GM11168 (cell line): ENCODE results near the gene CSNK1A1L.

Source experiments
- in situ Hi-C: fragments of 300-500 bp; cut with MboI; formaldehyde crosslinking; loops from one replicate; pipeline ENCODE4 v1.12.0; 2022; ENCODE audit warnings: low sequenced_read_pairs; ENCODE audit not compliant: unreplicated experiment

The CSNK1A1L gene

GRCh38 chr13:37105251-37105714 lies at the start of gene CSNK1A1L:
CSNK1A1L (minus strand) TSS chr13:37105664; CDS start chr13:37105256, 408 bp downstream.
- in situ Hi-C loops: loop anchor here (25.0 kb wide), 1 partner anchor 482 kb away; the partner anchor contains the start of gene POSTN

GRCh38 chr13:37149380-37149779 lies 43.9 kb upstream of the CSNK1A1L start:
- in situ Hi-C loops: no loop called here

- in situ Hi-C loops: no loop called here
These were observed 43.0 kb upstream of the CSNK1A1L start for GRCh38 chr13:37148501-37148900.

- in situ Hi-C loops: no loop called here
These were observed 39.2 kb upstream of the CSNK1A1L start for GRCh38 chr13:37144661-37145060.

DNA sequence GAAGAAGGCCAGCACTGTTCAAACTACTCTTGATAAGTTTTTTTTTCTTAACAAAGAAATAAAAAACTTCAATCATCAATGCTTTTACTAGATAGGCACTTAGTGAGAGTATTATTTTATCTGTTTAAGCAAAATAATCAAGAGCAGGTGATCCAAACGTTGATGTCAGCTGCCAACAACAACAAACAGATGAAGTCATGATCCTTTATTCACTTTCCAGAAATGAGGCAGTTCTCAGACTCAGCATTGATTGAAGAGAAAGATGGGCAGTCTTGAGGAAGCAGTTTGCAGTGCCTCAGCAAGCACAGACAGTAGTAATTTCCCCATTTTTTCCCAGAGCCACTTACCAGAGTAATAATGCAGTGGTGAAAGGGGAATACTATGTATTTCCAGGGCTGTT lies 38.4 kb upstream of the CSNK1A1L start:
- in situ Hi-C loops: no loop called here

GRCh38 chr13:37142877-37143276 lies 37.4 kb upstream of the CSNK1A1L start:
- in situ Hi-C loops: no loop called here

DNA sequence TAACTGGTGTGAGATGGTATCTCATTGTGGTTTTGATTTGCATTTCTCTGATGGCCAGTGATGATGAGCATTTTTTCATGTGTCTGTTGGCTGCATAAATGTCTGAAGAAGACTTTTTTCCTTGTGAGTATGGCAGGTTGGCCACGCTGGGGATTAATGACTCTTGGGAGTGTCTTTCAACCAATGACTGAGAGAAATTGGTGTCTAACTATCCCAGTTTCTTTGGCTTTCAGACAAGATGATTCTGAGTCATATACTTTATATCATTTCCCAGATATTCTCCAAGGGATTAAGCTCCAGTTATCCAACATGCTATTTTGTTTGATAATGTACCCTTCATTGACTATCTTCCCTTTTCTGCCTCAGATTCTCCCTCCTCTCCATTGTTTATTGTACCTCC lies 35.5 kb upstream of the CSNK1A1L start:
- in situ Hi-C loops: no loop called here

GRCh38 chr13:37139356-37139755 lies 33.9 kb upstream of the CSNK1A1L start:
- in situ Hi-C loops: no loop called here

DNA sequence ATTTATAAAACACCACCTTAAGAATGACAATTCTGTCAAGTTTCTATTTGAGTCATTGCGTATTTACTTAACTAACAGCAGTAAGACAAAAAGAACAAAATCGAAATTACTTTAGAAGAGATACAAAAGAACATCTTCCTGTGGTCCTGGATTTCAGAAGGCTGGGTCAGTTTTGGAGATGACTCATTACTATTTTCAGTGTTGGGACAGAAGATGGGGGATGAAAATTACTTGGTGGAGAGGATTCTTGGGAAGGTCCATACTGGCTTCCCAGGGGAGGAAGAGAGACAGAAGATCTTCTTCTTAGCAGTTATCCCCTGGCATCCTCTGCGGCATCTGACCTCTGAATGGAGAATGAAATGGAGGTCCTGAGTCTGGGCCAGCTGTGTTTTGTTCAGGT lies 33.5 kb upstream of the CSNK1A1L start:
- in situ Hi-C loops: no loop called here

DNA sequence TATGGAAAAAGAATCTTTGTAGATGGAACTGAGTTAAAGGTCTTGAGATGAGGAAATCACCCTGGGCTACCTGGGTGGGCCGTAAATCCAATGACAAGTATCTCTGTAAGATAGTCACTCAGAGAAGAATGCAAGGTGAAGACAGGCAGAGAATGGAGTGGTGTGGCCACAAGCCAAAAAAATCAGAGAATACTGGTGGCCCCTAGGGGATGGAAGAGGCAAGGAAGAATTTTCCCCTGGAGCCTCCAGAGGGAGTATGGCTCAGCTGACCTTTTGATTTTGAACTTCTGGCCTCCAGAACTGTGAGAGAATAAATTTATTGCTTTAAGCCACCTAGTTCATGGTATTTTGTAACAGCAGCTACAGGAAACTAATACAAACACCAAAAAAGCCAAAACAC lies 32.7 kb upstream of the CSNK1A1L start:
- in situ Hi-C loops: no loop called here

DNA sequence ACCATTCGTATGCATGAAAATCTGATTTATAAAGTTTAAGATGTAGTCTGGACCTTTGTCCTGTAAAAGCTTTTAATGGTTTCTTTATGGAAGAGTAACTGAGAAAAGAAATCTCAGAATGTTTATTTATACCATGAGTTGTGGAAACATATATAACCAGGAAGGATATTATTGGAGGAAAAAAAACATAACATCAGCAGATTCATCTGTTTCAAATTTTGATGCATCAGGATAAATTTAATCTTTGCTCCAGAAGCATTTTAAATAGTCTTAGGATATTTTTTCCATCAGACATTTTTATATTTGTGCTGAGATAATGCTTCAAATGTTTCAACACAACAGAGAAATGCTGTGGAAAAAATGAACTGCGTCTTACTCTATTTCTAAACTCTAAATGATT lies 31.2 kb upstream of the CSNK1A1L start:
- in situ Hi-C loops: no loop called here

GRCh38 chr13:37136187-37136586 lies 30.7 kb upstream of the CSNK1A1L start:
- in situ Hi-C loops: no loop called here

- in situ Hi-C loops: no loop called here
These were observed 29.1 kb upstream of the CSNK1A1L start for GRCh38 chr13:37134411-37135041.

GRCh38 chr13:37132211-37132610 lies 26.7 kb upstream of the CSNK1A1L start:
- in situ Hi-C loops: no loop called here

- in situ Hi-C loops: no loop called here
These were observed 25.6 kb upstream of the CSNK1A1L start for GRCh38 chr13:37131092-37131491.

DNA sequence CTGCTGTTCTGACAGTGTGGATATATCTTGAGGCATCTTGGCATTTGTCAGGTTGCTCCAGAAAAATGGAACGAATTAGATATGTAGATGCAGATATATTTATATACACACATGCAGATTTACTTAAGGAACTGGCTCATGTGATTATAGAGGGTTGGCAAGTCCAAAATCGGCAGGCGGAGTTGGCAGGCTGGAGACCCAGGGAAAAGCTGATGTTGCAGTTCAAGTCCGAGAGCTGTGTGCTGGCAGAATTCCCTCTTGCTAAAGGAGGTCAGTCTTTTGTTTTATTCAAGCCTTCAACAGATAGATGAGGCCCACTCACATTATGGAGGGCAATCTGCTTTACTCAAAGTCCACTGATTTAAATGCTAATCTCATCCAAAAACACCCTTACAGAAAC lies 24.4 kb upstream of the CSNK1A1L start:
- in situ Hi-C loops: no loop called here

GRCh38 chr13:37127691-37128241 lies 22.3 kb upstream of the CSNK1A1L start:
- in situ Hi-C loops: no loop called here

DNA sequence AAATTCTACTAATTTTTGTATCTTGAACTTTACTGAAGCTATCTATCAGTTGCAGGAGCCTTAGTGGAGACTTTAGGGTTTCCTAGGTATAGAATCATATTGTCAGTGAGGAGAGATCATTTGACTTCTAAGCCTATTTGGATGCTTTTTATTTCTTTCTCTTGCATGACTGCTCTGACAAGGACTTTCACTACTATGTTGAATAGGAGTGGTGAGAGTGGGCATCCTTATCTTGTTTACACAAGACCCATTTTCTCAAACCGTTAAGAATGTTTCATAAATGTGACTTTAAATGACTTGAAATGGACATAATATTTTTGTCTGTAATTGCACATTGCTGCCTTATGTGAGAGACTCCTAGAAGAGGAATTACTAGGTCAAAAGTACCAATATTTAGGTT lies 17.9 kb upstream of the CSNK1A1L start:
- in situ Hi-C loops: loop anchor here (25.0 kb wide), 1 partner anchor 464 kb away; the partner anchor contains the start of gene POSTN

GRCh38 chr13:37118016-37118415 lies 12.6 kb upstream of the CSNK1A1L start:
- in situ Hi-C loops: loop anchor here (25.0 kb wide), 1 partner anchor 469 kb away; the partner anchor contains the start of gene POSTN

GRCh38 chr13:37114250-37114649 lies 8.8 kb upstream of the CSNK1A1L start:
- in situ Hi-C loops: loop anchor here (25.0 kb wide), 1 partner anchor 473 kb away; the partner anchor contains the start of gene POSTN

GRCh38 chr13:37113534-37113933 lies 8.1 kb upstream of the CSNK1A1L start:
- in situ Hi-C loops: loop anchor here (25.0 kb wide), 1 partner anchor 474 kb away; the partner anchor contains the start of gene POSTN
